SK-N-SH (cell line): Measurements from ENCODE around the gene VASN. TPM values are rescaled to one million over a fixed set of nuclear protein-coding genes. Genes with fewer than 3 reads are reported as not detected.

Source experiments
- CTCF ChIA-PET: fragments of 300-600, 350-600 bp; formaldehyde crosslinking; extraction: SDS; loops from one replicate; lab custom pipeline; 2021; lab: Yijun Ruan, JAX
- POLR2A ChIA-PET: fragments of 350-600 bp; sonication (Branson Sonifier 250); formaldehyde crosslinking; extraction: SDS; loops from one replicate; lab custom pipeline; 2020; ENCODE audit warnings: antibody characterized with exemption, inconsistent platforms; lab: Yijun Ruan, JAX
- DNase-seq: peaks from one replicate; pipeline ENCODE4 v3.0.0; 2012
- H2AFZ ChIP-seq: fragments of 200-600 bp; sonication (generic); 2 replicates; pipeline ENCODE4 v1.8.1; 2016; ENCODE audit warnings: antibody characterized with exemption, mild to moderate bottlenecking, low read depth
- H3F3A ChIP-seq: fragments of 200-600 bp; sonication (generic); replicated peaks from 2 replicates; pipeline ENCODE3; 2016; ENCODE audit warnings: antibody characterized with exemption, mild to moderate bottlenecking; ENCODE audit not compliant: insufficient read depth
- H3K27ac ChIP-seq, 2 experiments: fragments of 200-500 bp in 1 of 2; fragments of 200-600 bp in 1 of 2; sonication (Bioruptor generic) in 1 of 2; sonication (generic), shearing (Covaris generic) in 1 of 2; 2 replicates each; pipeline versions ENCODE4 v1.5.1 to v1.6.1; 2014 to 2016; ENCODE audit warnings: low read depth in 2 of 2, inconsistent platforms in 1 of 2, low read length in 1 of 2, mild to moderate bottlenecking in 1 of 2, mixed read lengths in 1 of 2
- H3K27me3 ChIP-seq: fragments of 200-600 bp; sonication (generic), shearing (Covaris generic); 2 replicates; pipeline ENCODE4 v1.6.1; 2016; ENCODE audit warnings: mixed run types; ENCODE audit not compliant: insufficient read depth
- H3K36me3 ChIP-seq, 2 experiments: fragments of 200-500 bp in 1 of 2; fragments of 200-600 bp in 1 of 2; sonication (Bioruptor generic) in 1 of 2; sonication (generic) in 1 of 2; replicated peaks in 1 of 2; 2 replicates each; pipeline versions ENCODE3 to v1.5.1; 2014 to 2016; ENCODE audit warnings: low read length in 1 of 2, mild to moderate bottlenecking in 1 of 2; ENCODE audit not compliant: insufficient read depth in 2 of 2, control insufficient read depth in 1 of 2
- H3K4me1 ChIP-seq, 2 experiments: fragments of 200-500 bp in 1 of 2; fragments of 200-600 bp in 1 of 2; sonication (Bioruptor generic) in 1 of 2; sonication (generic), shearing (Covaris generic) in 1 of 2; 2 replicates each; pipeline versions ENCODE4 v1.5.1 to v1.6.1; 2014 to 2016; ENCODE audit warnings: low read depth in 1 of 2, low read length in 1 of 2, mixed run types in 1 of 2; ENCODE audit not compliant: insufficient read depth in 2 of 2, control insufficient read depth in 1 of 2
- H3K4me2 ChIP-seq: fragments of 200-600 bp; sonication (generic), shearing (Covaris generic); 2 replicates; pipeline ENCODE4 v1.6.1; 2017; ENCODE audit warnings: mixed run types
- H3K4me3 ChIP-seq, 2 experiments: fragments of 200-500 bp in 1 of 2; fragments of 200-600 bp in 1 of 2; sonication (Bioruptor generic) in 1 of 2; sonication (generic), shearing (Covaris generic) in 1 of 2; 2 replicates each; pipeline versions ENCODE4 v1.5.1 to v1.8.1; 2014 to 2016; ENCODE audit warnings: low read depth in 2 of 2, inconsistent platforms in 1 of 2, low read length in 1 of 2, mild to moderate bottlenecking in 1 of 2, mixed read lengths in 1 of 2, moderate library complexity in 1 of 2
- H3K79me2 ChIP-seq: fragments of 200-600 bp; sonication (generic); 2 replicates; pipeline ENCODE4 v1.8.1; 2017; ENCODE audit warnings: mild to moderate bottlenecking; ENCODE audit not compliant: insufficient read depth
- H3K9ac ChIP-seq: fragments of 200-600 bp; sonication (generic); 2 replicates; pipeline ENCODE4 v1.6.1; 2017; ENCODE audit warnings: mixed run types
- H3K9me2 ChIP-seq: fragments of 200-600 bp; sonication (generic); 2 replicates; pipeline ENCODE4 v1.6.1; 2017; ENCODE audit warnings: mixed run types
- H3K9me3 ChIP-seq: fragments of 200-600 bp; sonication (generic); 2 replicates; pipeline ENCODE4 v1.6.1; 2017; ENCODE audit warnings: mixed run types, mild to moderate bottlenecking, moderate library complexity
- H4K20me1 ChIP-seq: fragments of 200-600 bp; sonication (generic); 2 replicates; pipeline ENCODE4 v1.6.1; 2017; ENCODE audit warnings: mild to moderate bottlenecking, mixed run types; ENCODE audit not compliant: insufficient read depth
- EP300 ChIP-seq, 2 experiments: IDR thresholded peaks; 2 replicates each; pipeline versions ENCODE4 v1.4.0 to v1.6.1; 2012; ENCODE audit warnings: borderline replicate concordance in 1 of 2, low read depth in 1 of 2, low read length in 1 of 2
- FOXJ3 ChIP-seq: sonication (generic); formaldehyde crosslinking; IDR thresholded peaks from 2 replicates; pipeline ENCODE4 v1.5.1; 2020; ENCODE audit warnings: mild to moderate bottlenecking, missing genetic modification reagents
- GATA2 ChIP-seq: sonication (generic); formaldehyde crosslinking; IDR thresholded peaks from 2 replicates; pipeline ENCODE4 v1.5.0; 2020; ENCODE audit warnings: mild to moderate bottlenecking, missing genetic modification reagents
- IRF3 ChIP-seq: fragments of 150-350 bp; IDR thresholded peaks from 2 replicates; pipeline ENCODE4 v1.6.1; 2016; ENCODE audit warnings: mild to moderate bottlenecking, low read depth, low read length
- JUND ChIP-seq: IDR thresholded peaks from 2 replicates; pipeline ENCODE4 v1.4.0; 2012
- MEF2A ChIP-seq: IDR thresholded peaks from 2 replicates; pipeline ENCODE4 v1.4.0; 2012; ENCODE audit warnings: low read depth, borderline replicate concordance
- NRF1 ChIP-seq: IDR thresholded peaks from 2 replicates; pipeline ENCODE4 v1.6.1; 2012; ENCODE audit warnings: low read depth, mild to moderate bottlenecking, low read length
- PBX3 ChIP-seq: IDR thresholded peaks from 2 replicates; pipeline ENCODE4; 2012
- POLR2AphosphoS5 ChIP-seq: IDR thresholded peaks from 2 replicates; pipeline ENCODE4 v1.6.1; 2012; ENCODE audit warnings: low read depth, low read length
- RFX5 ChIP-seq: IDR thresholded peaks from 2 replicates; pipeline ENCODE4 v1.6.1; 2012; ENCODE audit warnings: mild to moderate bottlenecking, improper control_type of control experiment, low read length
- SIN3A ChIP-seq: IDR thresholded peaks from 2 replicates; pipeline ENCODE4 v1.6.1; 2012; ENCODE audit warnings: low read depth, mild to moderate bottlenecking, low read length, moderate library complexity, borderline replicate concordance
- SMC3 ChIP-seq: IDR thresholded peaks from 2 replicates; pipeline ENCODE4 v1.6.1; 2012; ENCODE audit warnings: low read depth, low read length, improper control_type of control experiment
- TAF1 ChIP-seq: IDR thresholded peaks from 2 replicates; pipeline ENCODE4 v1.6.1; 2012; ENCODE audit warnings: low read depth, mild to moderate bottlenecking, low read length, moderate library complexity, borderline replicate concordance
- TCF12 ChIP-seq: IDR thresholded peaks from 2 replicates; pipeline ENCODE4 v1.4.0; 2012
- USF1 ChIP-seq: IDR thresholded peaks from 2 replicates; pipeline ENCODE4 v1.4.0; 2012; ENCODE audit warnings: low read depth, borderline replicate concordance
- USF2 ChIP-seq: fragments of 150-350 bp; IDR thresholded peaks from 2 replicates; pipeline ENCODE4 v1.6.1; 2017; ENCODE audit warnings: antibody characterized with exemption, low read length, low read depth, borderline replicate concordance
- YY1 ChIP-seq: IDR thresholded peaks from 2 replicates; pipeline ENCODE4 v1.4.0; 2012; ENCODE audit warnings: low read depth, mild to moderate bottlenecking
- WGBS: methylation state at CpG from one replicate; pipeline ENCODE4 v1.1.6; 2017; ENCODE audit warnings: low lambda C conversion rate; 5-methylcytosine and 5-hydroxymethylcytosine counted together
- polyA plus RNA-seq, 3 experiments: library from polyadenylated mRNA; depleted of rRNA; stranded (reverse); fragments of >200 nt; gene quantifications; 2 replicates each; pipeline ENCODE4 v1.2.3, GENCODE V29; 2012

The VASN gene
- polyA plus RNA-seq, 1 of the 3 experiments (the other 2 are of a cell fraction) = 37.4 TPM

- ChIA-PET POLR2A (no interaction called here), CTCF (interaction anchor here (2.7 to 13.0 kb wide), 3 partner anchors 13 to 64 kb away, joined by 10 to 205 read pairs (median 31); no protein-coding TSS in a partner anchor)
- H3K36me3 ChIP-seq = peaks cover 0 to 2% of the 10 kb centered on the region in 2 experiments
- peaks cover 32% of the 10 kb centered on the region for H3K79me2 ChIP-seq
- no peak overlapping the region for H3K9ac ChIP-seq
- H3K4me3 ChIP-seq = no peak overlapping the region
- H3F3A ChIP-seq = peaks cover 20% of the 10 kb centered on the region
- H3K4me1 ChIP-seq = peaks cover 3 to 10% of the 10 kb centered on the region in 2 experiments; a peak in 3 of 4 replicates
- no peak overlapping the region for H2AFZ ChIP-seq
- no peaks in the 10 kb centered on the region for H3K9me2 ChIP-seq
- DNase-seq = no peak
- peaks cover 8% of the 10 kb centered on the region; the same call in 1 of the 2 replicates for H4K20me1 ChIP-seq
- no peak overlapping the region for H3K4me2 ChIP-seq
- no peaks in the 10 kb centered on the region for H3K27me3 ChIP-seq
- peak overlapping the region in 1 of 2 experiments; percentile 83; a peak in 1 of 4 replicates for H3K27ac ChIP-seq
- 96% methylated on average over 5 of the region's 5 CpGs for WGBS
- no peaks in the 10 kb centered on the region for H3K9me3 ChIP-seq
- TF ChIP-seq IRF3 (no peak), FOXJ3 (CRISPR knock-in tag) (no peak), YY1 (no peak), NRF1 (no peak), GATA2 (no peak), USF2 (no peak), SIN3A (no peak), SMC3 (no peak), MEF2A (no peak), PBX3 (no peak), TCF12 (no peak), POLR2AphosphoS5 (no peak), EP300 (IDR thresholded peaks at IDR 0.05; ENCODE audit: borderline replicate concordance in 1 of 2, low read depth in 1 of 2, low read length in 1 of 2) (no peak), USF1 (no peak), JUND (no peak), TAF1 (no peak), RFX5 (no peak)
- TF ChIP-seq, all 33 proteins: peak for 0
Observed at GRCh38 chr16:4352843-4353242, 18.8 kb upstream of the VASN start.
